Measurements from ENCODE around the gene FNTB.

- TF ChIP-seq POLR2A (IDR thresholded peaks at IDR 0.05): no peak
- TF ChIP-seq, protein P1, sequence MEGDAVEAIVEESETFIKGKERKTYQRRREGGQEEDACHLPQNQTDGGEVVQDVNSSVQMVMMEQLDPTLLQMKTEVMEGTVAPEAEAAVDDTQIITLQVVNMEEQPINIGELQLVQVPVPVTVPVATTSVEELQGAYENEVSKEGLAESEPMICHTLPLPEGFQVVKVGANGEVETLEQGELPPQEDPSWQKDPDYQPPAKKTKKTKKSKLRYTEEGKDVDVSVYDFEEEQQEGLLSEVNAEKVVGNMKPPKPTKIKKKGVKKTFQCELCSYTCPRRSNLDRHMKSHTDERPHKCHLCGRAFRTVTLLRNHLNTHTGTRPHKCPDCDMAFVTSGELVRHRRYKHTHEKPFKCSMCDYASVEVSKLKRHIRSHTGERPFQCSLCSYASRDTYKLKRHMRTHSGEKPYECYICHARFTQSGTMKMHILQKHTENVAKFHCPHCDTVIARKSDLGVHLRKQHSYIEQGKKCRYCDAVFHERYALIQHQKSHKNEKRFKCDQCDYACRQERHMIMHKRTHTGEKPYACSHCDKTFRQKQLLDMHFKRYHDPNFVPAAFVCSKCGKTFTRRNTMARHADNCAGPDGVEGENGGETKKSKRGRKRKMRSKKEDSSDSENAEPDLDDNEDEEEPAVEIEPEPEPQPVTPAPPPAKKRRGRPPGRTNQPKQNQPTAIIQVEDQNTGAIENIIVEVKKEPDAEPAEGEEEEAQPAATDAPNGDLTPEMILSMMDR (IDR thresholded peaks at IDR 0.05): no peak
Measured at GRCh38 chr14:65079201-65079600, 92.5 kb downstream of the FNTB start.
